ENCODE results near the gene PPP1R9A.

PPP1R9A gene

DNA sequence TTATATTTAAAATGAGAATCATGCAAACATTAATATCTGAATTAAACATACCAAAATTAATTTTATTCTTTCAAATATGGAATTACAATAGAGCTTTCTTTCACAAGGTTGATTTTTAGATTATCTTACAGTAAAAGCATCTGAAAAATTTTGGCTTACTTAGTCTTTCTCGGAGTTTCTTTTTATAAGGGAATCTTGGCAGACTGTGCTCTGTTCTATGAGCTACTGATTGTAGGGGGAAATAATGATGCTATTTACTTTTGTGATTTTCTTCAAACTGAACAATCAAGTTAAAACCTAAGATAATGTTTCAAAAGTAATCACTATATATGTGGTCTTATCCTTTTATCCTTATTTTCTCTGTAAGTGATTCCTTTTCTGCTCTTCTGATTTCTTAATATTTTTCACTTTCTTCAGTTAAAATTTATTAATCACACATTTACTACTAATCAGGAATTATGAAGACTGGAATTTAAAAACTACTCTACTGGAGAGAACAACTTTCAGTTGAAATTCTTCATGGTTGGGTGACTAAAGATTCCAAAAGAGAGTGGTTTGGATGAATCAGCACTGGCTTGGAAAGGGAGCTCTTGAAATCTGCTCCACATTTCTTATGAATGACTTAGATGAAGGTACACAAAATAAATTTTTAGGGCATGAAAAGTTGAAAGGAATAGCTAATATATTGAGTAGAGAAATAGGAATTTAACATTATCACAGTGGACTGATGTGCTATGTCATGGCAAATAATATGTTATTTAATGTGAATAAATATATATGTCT is 103.9 kb downstream of the PPP1R9A start:
- Histone ChIP-seq H3K4me1 (ENCODE audit: insufficient read depth, low read length) (no peaks in the 10 kb centered on the region), H3K36me3 (ENCODE audit: insufficient read depth, low read length) (no peaks in the 10 kb centered on the region), H3K9me3 (ENCODE audit: control insufficient read depth, insufficient read depth, low read length) (no peaks in the 10 kb centered on the region), H3K9ac (ENCODE audit: low read depth, low read length) (no peak overlapping the region)

DNA sequence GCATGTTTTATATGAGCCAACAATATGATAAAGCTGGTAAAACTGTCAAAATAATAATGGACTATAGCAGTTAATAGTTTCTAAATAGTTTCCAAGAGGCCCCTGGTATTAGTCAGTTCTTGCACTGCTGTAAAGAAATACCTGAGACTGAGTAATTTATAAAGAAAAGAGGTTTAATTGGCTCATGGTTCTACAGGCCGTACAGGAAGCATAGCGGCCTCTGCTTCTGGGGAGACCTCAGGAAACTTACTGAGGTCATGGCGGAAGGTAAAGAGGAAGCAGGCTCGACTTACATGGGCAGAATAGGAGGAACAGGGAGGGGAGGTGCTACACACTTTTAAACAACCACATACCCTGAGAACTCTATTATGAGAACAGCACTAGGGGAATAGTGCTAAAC is 104.6 kb downstream of the PPP1R9A start:
- Histone ChIP-seq H3K36me3 (ENCODE audit: insufficient read depth, low read length) (no peaks in the 10 kb centered on the region), H3K9me3 (ENCODE audit: control insufficient read depth, insufficient read depth, low read length) (no peaks in the 10 kb centered on the region), H3K4me1 (ENCODE audit: insufficient read depth, low read length) (no peaks in the 10 kb centered on the region), H3K9ac (ENCODE audit: low read depth, low read length) (no peak overlapping the region)

DNA sequence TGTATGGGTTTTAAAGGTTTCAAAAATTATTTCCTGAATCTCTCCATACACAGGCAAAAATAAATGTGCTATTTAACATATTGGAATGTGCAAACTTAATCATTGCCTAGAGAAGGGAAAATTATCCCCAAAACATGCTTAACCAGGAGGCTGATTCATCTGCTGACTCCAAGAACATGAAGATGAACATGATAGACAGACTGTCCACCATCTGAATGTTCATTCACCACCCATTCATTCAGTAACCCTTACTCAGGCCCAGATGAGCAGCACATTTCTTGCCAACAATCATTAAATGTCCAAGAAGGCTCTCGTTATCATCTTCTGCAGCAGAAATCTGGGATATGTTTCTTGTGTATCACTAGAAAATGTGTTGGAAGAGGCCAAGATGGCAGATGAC is 110.6 kb downstream of the PPP1R9A start:
- no peaks in the 10 kb centered on the region for H3K36me3 ChIP-seq (ENCODE audit: insufficient read depth, low read length)
- H3K9me3 ChIP-seq (ENCODE audit: control insufficient read depth, insufficient read depth, low read length) = no peaks in the 10 kb centered on the region
- no peak overlapping the region for H3K9ac ChIP-seq (ENCODE audit: low read depth, low read length)
- no peaks in the 10 kb centered on the region for H3K4me1 ChIP-seq (ENCODE audit: insufficient read depth, low read length)

DNA sequence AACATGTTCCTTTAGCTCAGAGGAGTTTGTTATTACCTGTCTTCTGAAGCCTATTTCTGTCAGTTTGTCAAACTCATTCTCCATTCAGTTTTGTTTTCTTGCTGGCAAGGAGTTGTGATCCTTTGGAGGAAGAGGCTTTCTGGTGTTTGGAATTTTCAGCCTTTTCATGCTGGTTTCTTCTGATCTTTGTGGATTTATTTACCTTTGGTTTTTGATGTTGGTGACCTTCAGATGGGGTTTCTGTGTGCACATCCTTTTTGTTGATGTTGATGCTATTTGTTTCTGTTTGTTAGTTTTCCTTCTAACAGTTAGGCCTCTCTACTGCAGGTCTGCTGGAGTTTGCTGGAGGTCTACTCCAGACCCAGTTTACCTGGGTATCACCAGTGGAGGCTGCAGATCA is 118.6 kb downstream of the PPP1R9A start:
- Histone ChIP-seq H3K9ac (ENCODE audit: low read depth, low read length) (no peak overlapping the region), H3K36me3 (ENCODE audit: insufficient read depth, low read length) (no peaks in the 10 kb centered on the region), H3K9me3 (ENCODE audit: control insufficient read depth, insufficient read depth, low read length) (no peaks in the 10 kb centered on the region; the same call in 1 of the 2 replicates), H3K4me1 (ENCODE audit: insufficient read depth, low read length) (no peaks in the 10 kb centered on the region)

- H3K9ac ChIP-seq (ENCODE audit: low read depth, low read length) = no peak overlapping the region
- H3K36me3 ChIP-seq (ENCODE audit: insufficient read depth, low read length) = no peaks in the 10 kb centered on the region
- H3K9me3 ChIP-seq (ENCODE audit: control insufficient read depth, insufficient read depth, low read length) = no peaks in the 10 kb centered on the region; the same call in 1 of the 2 replicates
- H3K4me1 ChIP-seq (ENCODE audit: insufficient read depth, low read length) = no peaks in the 10 kb centered on the region
These were observed 119.2 kb downstream of the PPP1R9A start for GRCh38 chr7:95026421-95027072.

DNA sequence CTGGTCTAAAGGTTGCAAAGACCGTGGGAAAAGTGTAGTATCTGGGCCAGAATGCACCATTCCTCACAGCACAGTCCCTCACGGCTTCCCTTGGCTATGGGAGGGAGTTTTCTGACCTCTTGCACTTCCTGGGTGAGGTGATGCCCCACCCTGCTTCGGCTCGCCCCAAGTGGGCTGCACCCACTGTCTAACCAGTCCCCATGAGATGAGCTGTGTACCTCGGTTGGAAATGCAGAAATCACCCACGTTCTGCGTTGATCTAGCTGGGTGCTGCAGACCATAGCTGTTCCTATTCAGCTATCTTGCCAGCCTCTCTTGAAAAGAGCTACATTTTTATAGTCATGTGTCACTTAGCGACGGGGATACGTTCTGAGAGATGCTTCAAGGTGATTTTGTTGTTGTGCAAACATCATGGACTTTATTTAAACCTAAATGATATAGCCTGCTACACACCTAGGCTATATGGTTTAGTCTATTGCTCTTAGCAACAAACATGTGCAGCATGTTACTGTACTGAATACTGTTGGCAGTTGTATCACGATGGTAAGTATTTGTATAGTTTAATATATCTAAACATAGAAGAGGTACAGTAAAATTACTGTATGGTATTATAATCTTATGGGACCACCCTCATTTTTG is 120.0 kb downstream of the PPP1R9A start:
- Histone ChIP-seq H3K36me3 (ENCODE audit: insufficient read depth, low read length) (no peaks in the 10 kb centered on the region), H3K9me3 (ENCODE audit: control insufficient read depth, insufficient read depth, low read length) (no peaks in the 10 kb centered on the region; the same call in 1 of the 2 replicates), H3K4me1 (ENCODE audit: insufficient read depth, low read length) (no peaks in the 10 kb centered on the region), H3K9ac (ENCODE audit: low read depth, low read length) (no peak overlapping the region)

GRCh38 chr7:95028683-95029082 is 121.3 kb downstream of the PPP1R9A start:
- H3K9ac ChIP-seq (ENCODE audit: low read depth, low read length) = no peak overlapping the region
- H3K9me3 ChIP-seq (ENCODE audit: control insufficient read depth, insufficient read depth, low read length) = no peaks in the 10 kb centered on the region; the same call in 1 of the 2 replicates
- H3K4me1 ChIP-seq (ENCODE audit: insufficient read depth, low read length) = no peaks in the 10 kb centered on the region
- no peaks in the 10 kb centered on the region for H3K36me3 ChIP-seq (ENCODE audit: insufficient read depth, low read length)

- Histone ChIP-seq H3K9me3 (ENCODE audit: control insufficient read depth, insufficient read depth, low read length) (no peaks in the 10 kb centered on the region), H3K9ac (ENCODE audit: low read depth, low read length) (no peak overlapping the region), H3K4me1 (ENCODE audit: insufficient read depth, low read length) (no peaks in the 10 kb centered on the region), H3K36me3 (ENCODE audit: insufficient read depth, low read length) (no peaks in the 10 kb centered on the region; the same call in 1 of the 2 replicates)
These were observed 127.9 kb downstream of the PPP1R9A start for GRCh38 chr7:95035295-95035694.

GRCh38 chr7:95041031-95041430 is 133.6 kb downstream of the PPP1R9A start:
- Histone ChIP-seq H3K4me1 (ENCODE audit: insufficient read depth, low read length) (0 out of 2 replicates have a peak, but pooled peaks cover 4% of the 10 kb centered on the region), H3K9ac (ENCODE audit: low read depth, low read length) (no peak overlapping the region), H3K9me3 (ENCODE audit: control insufficient read depth, insufficient read depth, low read length) (no peaks in the 10 kb centered on the region), H3K36me3 (ENCODE audit: insufficient read depth, low read length) (no peaks in the 10 kb centered on the region; the same call in 1 of the 2 replicates)

DNA sequence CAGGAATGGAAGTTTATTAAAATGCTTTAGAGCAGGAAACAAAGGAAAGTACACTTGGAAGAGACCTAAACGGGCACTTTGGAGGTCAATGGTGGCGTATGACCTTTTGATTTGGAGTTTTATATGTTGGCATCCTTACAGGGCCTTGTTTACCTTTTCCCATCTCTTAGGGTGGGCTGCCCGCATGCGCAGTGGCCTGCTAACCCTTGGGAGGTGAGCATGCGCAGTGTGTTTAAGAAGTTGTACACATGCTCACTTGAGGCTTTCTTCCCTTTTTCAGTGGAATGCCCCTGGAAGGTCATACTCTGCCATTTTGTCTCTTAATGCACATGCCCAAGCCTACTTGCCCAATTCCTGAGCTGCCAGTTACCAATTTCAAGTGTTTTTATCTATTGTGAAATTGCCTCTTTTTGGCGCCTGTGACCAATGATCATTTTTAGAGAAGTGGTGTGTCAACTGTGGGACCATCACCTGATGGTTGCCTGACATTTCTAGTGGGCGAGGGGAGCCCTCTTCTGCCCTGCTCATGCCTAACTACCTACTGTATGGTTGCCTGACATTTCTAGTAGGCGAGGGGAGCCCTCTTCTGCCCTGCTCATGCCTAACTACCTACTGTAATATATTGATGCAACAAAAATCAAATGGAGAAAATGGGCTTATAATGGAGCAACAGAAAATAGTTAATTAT is 138.0 kb downstream of the PPP1R9A start:
- H3K9ac ChIP-seq (ENCODE audit: low read depth, low read length) = no peak overlapping the region
- no peaks in the 10 kb centered on the region for H3K36me3 ChIP-seq (ENCODE audit: insufficient read depth, low read length)
- 0 out of 2 replicates have a peak, but pooled peaks cover 4% of the 10 kb centered on the region for H3K4me1 ChIP-seq (ENCODE audit: insufficient read depth, low read length)
- no peaks in the 10 kb centered on the region for H3K9me3 ChIP-seq (ENCODE audit: control insufficient read depth, insufficient read depth, low read length)

- Histone ChIP-seq H3K4me1 (ENCODE audit: insufficient read depth, low read length) (0 out of 2 replicates have a peak, but pooled peaks cover 4% of the 10 kb centered on the region), H3K9ac (ENCODE audit: low read depth, low read length) (no peak overlapping the region), H3K9me3 (ENCODE audit: control insufficient read depth, insufficient read depth, low read length) (no peaks in the 10 kb centered on the region), H3K36me3 (ENCODE audit: insufficient read depth, low read length) (no peaks in the 10 kb centered on the region)
These were observed 139.3 kb downstream of the PPP1R9A start for GRCh38 chr7:95046494-95047240.

- no peaks in the 10 kb centered on the region for H3K9me3 ChIP-seq (ENCODE audit: control insufficient read depth, insufficient read depth, low read length)
- H3K9ac ChIP-seq (ENCODE audit: low read depth, low read length) = no peak overlapping the region
- 0 out of 2 replicates have a peak, but pooled peaks cover 4% of the 10 kb centered on the region for H3K4me1 ChIP-seq (ENCODE audit: insufficient read depth, low read length)
- no peaks in the 10 kb centered on the region for H3K36me3 ChIP-seq (ENCODE audit: insufficient read depth, low read length)
These were observed 139.9 kb downstream of the PPP1R9A start for GRCh38 chr7:95047291-95047690.

DNA sequence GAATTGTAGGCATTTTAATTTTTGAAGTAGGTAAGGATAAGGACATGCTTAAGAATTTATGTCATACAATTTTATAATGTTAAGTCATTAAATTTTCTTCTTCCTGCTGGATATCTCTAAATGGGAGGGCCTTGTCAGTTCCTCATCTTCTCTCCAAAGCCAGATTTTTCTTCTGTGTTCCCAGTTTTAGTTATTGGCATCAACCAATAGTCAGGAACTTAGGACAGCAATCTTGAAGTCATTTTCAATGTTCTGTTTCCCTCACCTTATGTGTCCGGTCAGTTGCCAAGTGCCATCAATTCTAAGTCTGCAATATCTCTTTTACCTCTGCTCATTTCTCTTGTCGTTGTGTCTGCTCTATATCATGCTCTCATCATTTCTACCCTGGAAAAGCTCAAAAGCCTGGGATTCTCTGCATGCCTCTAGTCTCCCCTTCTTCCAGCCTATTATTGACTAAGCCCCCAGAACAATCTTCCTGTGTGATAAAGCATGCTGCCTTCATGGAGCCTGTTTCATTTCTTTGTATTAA is 145.2 kb downstream of the PPP1R9A start:
- Histone ChIP-seq H3K36me3 (ENCODE audit: insufficient read depth, low read length) (no peaks in the 10 kb centered on the region), H3K9me3 (ENCODE audit: control insufficient read depth, insufficient read depth, low read length) (no peaks in the 10 kb centered on the region)

More for the DNA sequence above, 145.2 kb downstream of the PPP1R9A start:
- no peak overlapping the region for H3K9ac ChIP-seq (ENCODE audit: low read depth, low read length)
- H3K4me1 ChIP-seq (ENCODE audit: insufficient read depth, low read length) = no peaks in the 10 kb centered on the region
